SK-N-MC (cell line): ENCODE results near the gene VAT1L.

Source experiments
- EZH2 ChIP-seq: fragments of 200-600 bp; sonication (generic); IDR thresholded peaks from one replicate; pipeline ENCODE4 v1.6.1; 2017; ENCODE audit warnings: antibody characterized with exemption
- FOXP2 ChIP-seq: optimal IDR thresholded peaks from 2 replicates; pipeline ENCODE3; 2011; ENCODE audit warnings: mild to moderate bottlenecking, moderate library complexity; ENCODE audit not compliant: insufficient read depth; ENCODE audit errors: extremely low read length, control extremely low read depth
- POLR2AphosphoS5 ChIP-seq: IDR thresholded peaks from 2 replicates; pipeline ENCODE4 v1.6.1; 2012; ENCODE audit warnings: mild to moderate bottlenecking, low read depth, low read length, borderline replicate concordance

DNA sequence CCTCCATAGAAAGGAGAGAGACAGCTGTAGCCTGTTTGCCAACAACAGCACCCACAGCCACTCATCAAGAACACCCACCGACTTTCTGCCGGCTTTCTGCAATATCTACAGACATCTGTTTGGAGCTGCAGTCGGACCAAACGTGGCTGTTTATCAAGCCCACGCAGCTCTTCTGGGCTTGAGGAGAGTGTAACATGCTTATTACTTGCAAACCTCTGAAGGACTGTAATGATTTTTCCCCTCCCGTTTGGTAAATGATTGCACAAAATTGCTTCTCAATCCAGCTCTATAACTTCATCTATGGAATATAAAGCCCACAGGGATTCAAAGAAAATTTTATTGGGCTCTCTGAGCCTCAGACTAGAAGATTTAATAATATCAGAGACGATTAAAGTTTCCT lies 100.5 kb downstream of the VAT1L start:
- no peak for TF ChIP-seq POLR2AphosphoS5
- no peak for TF ChIP-seq EZH2
- TF ChIP-seq FOXP2: no peak
